ENCODE measurements around the gene EIF4H. TPM values are rescaled to one million over a fixed set of nuclear protein-coding genes. Genes with fewer than 3 reads are reported as not detected.

EIF4H gene
- total RNA-seq, 6 donors from 2014 or later, result 123 to 238 (median 203) TPM

Small RNA genes within 50 kb of the gene (small RNA-seq; reads per million reads assigned to genes)
- 0 to 1.7 (median 0.23) reads per million in 4 donors for gene MIR590

Other genes with a start within 250 kb of the EIF4H start
- gene ELN, start 146.2 kb upstream of the EIF4H start, total RNA-seq, result 100 to 1,000 TPM in 5 of 6 donors, 10 to 100 TPM in 1; 24.4 to 582 (median 229) TPM
- gene LIMK1, start 90.6 kb upstream of the EIF4H start, total RNA-seq, result 10 to 100 TPM; 15.9 to 51.9 (median 33.0) TPM
- gene LAT2, start 35.6 kb downstream of the EIF4H start, total RNA-seq, result 10 to 100 TPM; 15.2 to 77.1 (median 34.7) TPM
- gene RFC2, start 80.0 kb downstream of the EIF4H start, total RNA-seq, result 10 to 100 TPM in 5 of 6 donors, 1 to 10 TPM in 1; 9.5 to 19.4 (median 14.0) TPM
- 10 to 100 TPM; 12.1 to 55.5 (median 24.8) TPM for gene CLIP2, start 115.1 kb downstream of the EIF4H start, total RNA-seq